ENCODE results near the gene NEIL1. TPM values are rescaled to one million over a fixed set of nuclear protein-coding genes. Genes with fewer than 3 reads are reported as not detected.
"Not testable (repeated sequence)": the region's sequence is repeated elsewhere in the genome, so short reads cannot be mapped to it uniquely, and the experiment has no call there.

NEIL1 gene, protein sequence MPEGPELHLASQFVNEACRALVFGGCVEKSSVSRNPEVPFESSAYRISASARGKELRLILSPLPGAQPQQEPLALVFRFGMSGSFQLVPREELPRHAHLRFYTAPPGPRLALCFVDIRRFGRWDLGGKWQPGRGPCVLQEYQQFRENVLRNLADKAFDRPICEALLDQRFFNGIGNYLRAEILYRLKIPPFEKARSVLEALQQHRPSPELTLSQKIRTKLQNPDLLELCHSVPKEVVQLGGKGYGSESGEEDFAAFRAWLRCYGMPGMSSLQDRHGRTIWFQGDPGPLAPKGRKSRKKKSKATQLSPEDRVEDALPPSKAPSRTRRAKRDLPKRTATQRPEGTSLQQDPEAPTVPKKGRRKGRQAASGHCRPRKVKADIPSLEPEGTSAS
- total RNA-seq (2014; rRNA removed; shearing (Covaris generic)): 0.29 and 1.6 TPM in 2 replicates

DNA sequence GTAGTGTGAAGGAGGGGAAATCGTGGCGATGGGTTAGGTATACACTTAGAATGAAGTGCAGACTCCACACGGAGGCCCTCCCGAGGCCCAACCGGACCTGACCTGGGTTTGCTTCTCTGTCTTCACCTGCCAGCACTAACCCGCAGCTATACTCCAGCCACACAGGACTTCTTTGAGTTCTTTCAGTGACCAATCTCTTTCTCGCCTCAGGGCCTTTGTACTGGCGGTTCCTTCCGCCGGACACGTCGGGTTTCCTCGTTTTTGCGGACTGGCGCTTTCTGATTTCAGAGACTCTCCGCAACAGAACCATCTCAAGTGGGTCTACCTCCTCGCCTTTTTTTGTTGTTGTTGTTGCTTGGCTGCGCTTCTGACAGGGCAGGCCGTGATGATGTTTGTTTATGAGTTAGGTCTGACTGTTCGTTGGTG lies at the start of gene NEIL1:
Gene NEIL1, plus strand, starts transcription at position 244 of the 426 bp plus-strand sequence. CDS start 1,867 bp downstream, outside the sequence.
- H3K4me3 ChIP-seq: peak within 1 kb of the TSS; percentile 35
- H3K27ac ChIP-seq: no peak within 1 kb of the TSS
- DNase-seq (ENCODE audit: low read depth in 1 of 2, low spot score in 2 of 2): no peak
- H3K9me3 ChIP-seq (replicated peaks): no peaks in the 10 kb centered on the region
- peaks cover 6% of the 10 kb centered on the region; the same call in 1 of the 2 replicates for H3K36me3 ChIP-seq
- peaks cover 28% of the 10 kb centered on the region for H3K27me3 ChIP-seq (replicated peaks)
- peaks cover 17% of the 10 kb centered on the region for H3K4me1 ChIP-seq (replicated peaks)

DNA sequence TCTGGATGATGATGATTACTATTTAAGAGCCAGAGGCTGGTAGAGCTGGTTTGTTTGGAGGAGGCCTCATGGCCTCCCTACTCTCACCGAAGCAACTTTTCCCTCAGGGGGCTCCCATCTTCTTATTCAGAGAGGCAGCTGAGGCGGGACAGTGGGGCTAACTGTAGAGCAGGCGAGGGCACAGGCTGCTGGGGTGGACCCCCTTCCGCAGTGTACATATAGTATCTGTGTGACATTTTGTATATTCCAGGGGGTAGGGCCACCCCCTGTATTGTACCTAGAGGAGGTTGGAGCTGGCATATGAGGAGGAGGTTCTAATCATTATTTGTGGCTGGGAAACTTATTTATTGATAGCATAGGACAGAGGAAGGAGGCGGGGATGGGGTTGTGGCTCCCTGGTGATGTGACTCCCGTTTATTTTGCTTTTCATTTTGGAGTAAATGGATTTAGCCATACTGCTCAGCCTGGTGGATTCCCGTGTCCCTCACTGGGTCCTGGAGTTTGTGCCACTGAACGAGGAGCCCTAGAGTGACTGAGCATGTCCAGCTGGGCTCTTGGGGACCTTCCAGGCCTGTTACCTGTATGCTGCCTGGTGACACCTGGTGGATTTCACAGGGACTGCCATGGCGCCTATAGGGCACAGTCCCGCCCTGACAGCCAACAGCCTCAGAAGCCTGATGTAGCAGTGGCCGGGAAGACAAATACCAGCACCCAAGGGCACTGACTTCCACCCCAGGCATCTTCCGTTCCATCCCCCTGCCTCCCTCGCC lies 48.1 kb upstream of the NEIL1 start:
- DNase-seq (ENCODE audit: low read depth in 1 of 2, low spot score in 2 of 2); H3K4me1 ChIP-seq (replicated peaks); H3K27ac ChIP-seq; H3K27me3 ChIP-seq (replicated peaks); H3K4me3 ChIP-seq; H3K9me3 ChIP-seq (replicated peaks); H3K36me3 ChIP-seq: not testable (repeated sequence)

DNA sequence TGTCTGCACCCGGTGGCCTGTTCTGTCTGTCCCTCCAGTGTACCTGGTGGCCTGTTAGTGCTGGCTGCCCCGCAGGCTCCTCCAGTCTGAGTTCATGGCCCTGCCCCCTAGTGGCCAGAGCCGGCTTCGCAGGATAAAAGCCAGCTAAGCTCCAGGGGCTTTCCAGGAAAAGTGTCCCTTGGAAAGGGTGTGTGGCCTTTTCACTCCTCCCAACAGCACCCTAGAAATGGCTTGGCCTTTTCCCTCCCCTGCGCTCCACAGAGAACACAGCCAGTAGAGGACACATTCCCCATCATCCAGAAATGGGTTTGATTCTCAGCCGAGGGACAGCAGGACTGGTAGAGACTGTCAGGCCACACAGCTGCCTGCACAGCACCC lies 47.5 kb upstream of the NEIL1 start:
- H3K36me3 ChIP-seq; H3K4me1 ChIP-seq (replicated peaks); H3K4me3 ChIP-seq; H3K27ac ChIP-seq; H3K27me3 ChIP-seq (replicated peaks); H3K9me3 ChIP-seq (replicated peaks); DNase-seq (ENCODE audit: low read depth in 1 of 2, low spot score in 2 of 2): not testable (repeated sequence)

DNA sequence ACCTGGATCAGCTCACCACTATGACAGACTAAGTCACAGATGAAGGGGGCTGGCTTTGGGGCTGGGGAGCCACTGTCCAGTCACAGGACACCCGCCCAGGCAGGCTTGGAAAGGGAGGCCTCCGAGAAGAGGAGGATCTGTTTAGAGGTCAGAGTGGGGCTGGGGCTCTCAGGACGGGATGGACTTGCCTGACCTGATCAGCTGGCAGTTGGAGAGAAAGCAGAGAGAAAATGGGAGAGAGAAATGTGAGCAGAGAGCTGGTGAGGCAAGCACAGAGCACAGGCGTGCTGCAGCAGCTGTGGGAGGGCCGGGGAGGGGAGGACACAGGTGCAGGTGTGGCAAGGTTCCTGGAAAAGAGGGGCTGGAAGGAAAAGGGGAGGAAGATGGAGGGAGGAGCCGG lies 46.8 kb upstream of the NEIL1 start:
- not testable (repeated sequence) for H3K4me3 ChIP-seq; H3K9me3 ChIP-seq (replicated peaks); H3K36me3 ChIP-seq; H3K4me1 ChIP-seq (replicated peaks); H3K27ac ChIP-seq; DNase-seq (ENCODE audit: low read depth in 1 of 2, low spot score in 2 of 2)
- peaks cover 11% of the 10 kb centered on the region; the same call in 1 of the 2 replicates for H3K27me3 ChIP-seq (replicated peaks)

DNA sequence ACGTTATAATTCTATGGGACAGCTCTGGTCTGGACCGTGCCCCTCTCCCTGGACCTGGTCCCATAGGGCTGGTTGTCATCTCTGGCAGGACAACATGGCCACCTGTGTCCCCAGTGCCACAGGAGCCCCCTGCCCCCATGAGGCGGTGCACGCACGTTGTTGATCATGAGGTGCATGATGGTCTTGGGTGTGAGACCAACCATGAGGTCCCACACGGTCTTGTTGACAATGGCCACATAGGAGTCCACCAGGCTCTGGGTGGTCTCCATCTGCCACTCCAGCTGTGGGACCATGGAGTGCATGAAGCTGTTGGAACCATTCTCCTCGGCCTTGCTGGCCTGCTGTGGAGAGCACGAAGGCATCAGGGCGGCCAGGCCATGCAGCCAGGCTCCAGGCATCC lies 44.5 kb upstream of the NEIL1 start:
- no peaks in the 10 kb centered on the region for H3K36me3 ChIP-seq
- peaks cover 19% of the 10 kb centered on the region; the same call in 1 of the 2 replicates for H3K27me3 ChIP-seq (replicated peaks)
- DNase-seq (ENCODE audit: low read depth in 1 of 2, low spot score in 2 of 2): no peak
- H3K9me3 ChIP-seq (replicated peaks): no peaks in the 10 kb centered on the region
- H3K27ac ChIP-seq: no peak overlapping the region
- no peak overlapping the region for H3K4me3 ChIP-seq
- no peaks in the 10 kb centered on the region for H3K4me1 ChIP-seq (replicated peaks)

DNA sequence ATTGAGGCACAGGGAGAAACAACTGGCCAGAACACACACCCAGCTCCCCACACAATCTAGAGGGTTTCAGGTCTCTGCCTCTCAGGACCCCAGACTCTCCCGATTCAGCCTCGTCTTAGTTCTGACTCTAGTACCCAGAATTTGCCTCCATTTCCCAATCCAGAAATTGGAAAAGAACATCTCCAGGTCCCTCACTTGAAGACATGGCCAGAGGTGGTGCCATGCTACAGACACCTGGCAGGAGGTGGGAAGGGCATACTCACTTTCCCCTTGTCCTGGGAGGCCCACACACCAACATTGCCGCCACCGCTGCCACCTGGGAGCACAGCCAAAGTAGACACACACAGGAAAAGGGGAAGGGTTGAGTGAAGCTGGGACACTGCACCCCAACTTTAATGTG lies 44.1 kb upstream of the NEIL1 start:
- not testable (repeated sequence) for DNase-seq (ENCODE audit: low read depth in 1 of 2, low spot score in 2 of 2); H3K27ac ChIP-seq; H3K9me3 ChIP-seq (replicated peaks); H3K36me3 ChIP-seq; H3K4me3 ChIP-seq; H3K4me1 ChIP-seq (replicated peaks)
- H3K27me3 ChIP-seq (replicated peaks): peaks cover 22% of the 10 kb centered on the region

DNA sequence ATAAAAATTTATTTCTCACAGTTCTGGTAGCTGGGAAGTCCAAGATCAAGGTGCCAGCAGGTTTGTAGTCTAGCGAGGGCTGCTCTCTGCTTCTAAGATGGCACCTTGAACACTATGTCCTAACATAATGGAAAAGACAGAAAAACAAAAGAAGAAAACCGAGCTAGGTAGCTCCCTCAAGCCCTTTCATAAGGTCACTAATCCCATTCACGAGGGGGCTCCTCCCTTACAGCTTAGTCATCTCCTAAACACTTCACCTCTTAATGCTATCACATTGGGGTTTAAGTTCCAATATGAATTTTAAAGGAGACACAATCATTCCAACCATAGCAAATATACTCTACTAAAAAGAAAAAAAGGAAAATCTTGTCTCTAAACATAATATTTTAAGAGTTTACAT lies 40.7 kb upstream of the NEIL1 start:
- Histone ChIP-seq H3K9me3 (replicated peaks) (no peaks in the 10 kb centered on the region), H3K4me3 (no peak overlapping the region), H3K27me3 (replicated peaks) (peaks cover 26% of the 10 kb centered on the region), H3K4me1 (replicated peaks) (no peaks in the 10 kb centered on the region), H3K36me3 (no peaks in the 10 kb centered on the region), H3K27ac (no peak overlapping the region)
- no peak for DNase-seq (ENCODE audit: low read depth in 1 of 2, low spot score in 2 of 2)

DNA sequence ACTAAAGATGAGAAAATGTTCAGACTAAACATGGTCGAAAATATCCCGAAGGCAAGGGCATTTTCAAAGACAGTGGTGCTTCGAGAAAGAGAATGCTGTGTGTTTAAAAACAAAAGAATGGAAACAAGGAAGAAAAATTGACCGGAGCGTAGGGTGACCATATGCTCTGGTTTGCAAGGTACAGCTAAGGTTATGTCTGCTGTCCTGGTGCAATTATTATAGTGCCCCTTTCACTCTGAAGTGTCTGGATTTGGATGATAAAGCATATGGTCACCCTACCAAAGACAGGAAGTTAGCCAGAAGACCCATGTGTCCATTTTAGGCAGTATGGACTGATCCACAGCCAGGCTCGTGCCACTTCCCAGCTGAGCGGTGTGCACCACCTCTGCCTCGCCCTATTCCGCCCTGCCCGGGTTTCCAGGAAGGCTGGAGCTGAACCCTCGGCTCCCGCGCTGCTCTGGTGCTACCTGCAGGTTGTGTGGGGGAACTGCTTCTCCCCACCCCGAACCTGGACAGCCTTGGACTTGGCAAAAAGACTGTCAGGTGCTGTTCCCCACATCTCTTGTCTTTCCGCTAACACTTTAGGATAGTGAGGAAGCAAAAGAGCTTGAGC lies 39.0 kb upstream of the NEIL1 start:
- peaks cover 26% of the 10 kb centered on the region for H3K27me3 ChIP-seq (replicated peaks)
- H3K36me3 ChIP-seq: no peaks in the 10 kb centered on the region
- no peaks in the 10 kb centered on the region for H3K4me1 ChIP-seq (replicated peaks)
- no peaks in the 10 kb centered on the region for H3K9me3 ChIP-seq (replicated peaks)
- no peak overlapping the region for H3K4me3 ChIP-seq
- peak; percentile 4 to 56 for DNase-seq (ENCODE audit: low read depth in 1 of 2, low spot score in 2 of 2)
- no peak overlapping the region for H3K27ac ChIP-seq

DNA sequence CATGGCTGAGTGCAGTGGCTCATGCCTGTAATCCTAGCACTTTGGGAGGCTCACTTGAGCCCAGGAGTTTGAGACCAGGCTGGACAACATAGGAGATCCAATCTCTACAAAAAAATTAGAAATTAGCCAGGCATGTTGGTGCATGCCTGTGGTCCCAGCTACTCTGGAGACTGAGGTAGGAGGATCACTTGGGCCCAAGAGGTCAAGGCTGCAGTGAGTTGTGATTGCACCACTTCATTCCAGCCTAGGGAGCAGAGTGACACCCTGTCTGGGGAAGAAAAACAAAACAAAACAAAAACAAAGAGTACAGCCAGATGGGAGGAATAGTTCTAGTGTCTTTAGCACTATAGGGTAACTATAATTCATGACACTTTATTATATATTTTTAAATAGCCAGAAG lies 37.1 kb upstream of the NEIL1 start:
- H3K36me3 ChIP-seq: no peaks in the 10 kb centered on the region
- H3K27me3 ChIP-seq (replicated peaks): peaks cover 16% of the 10 kb centered on the region
- no peaks in the 10 kb centered on the region for H3K4me1 ChIP-seq (replicated peaks)
- no peak overlapping the region for H3K4me3 ChIP-seq
- no peak for DNase-seq (ENCODE audit: low read depth in 1 of 2, low spot score in 2 of 2)
- H3K9me3 ChIP-seq (replicated peaks): no peaks in the 10 kb centered on the region
- no peak overlapping the region for H3K27ac ChIP-seq

DNA sequence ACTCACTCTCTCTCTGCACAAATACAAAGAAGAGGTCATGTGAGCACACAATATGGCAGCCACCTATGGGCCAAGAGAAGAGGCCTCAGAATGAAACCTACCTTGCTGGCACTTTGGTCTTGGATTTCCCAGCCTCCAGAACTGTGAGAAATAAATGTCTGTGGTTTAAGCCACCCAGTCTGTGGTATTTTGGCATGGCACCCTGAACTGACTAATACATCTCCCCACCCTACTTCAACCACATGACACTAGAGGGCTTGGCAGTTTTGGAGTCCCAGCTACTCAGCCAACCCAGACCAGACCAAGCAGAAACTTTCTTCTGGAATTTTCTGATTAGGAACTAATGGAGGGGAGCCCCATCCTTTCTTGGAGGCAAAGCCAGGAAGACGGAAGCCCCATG lies 34.3 kb upstream of the NEIL1 start:
- not testable (repeated sequence) for H3K27me3 ChIP-seq (replicated peaks); H3K4me3 ChIP-seq; H3K4me1 ChIP-seq (replicated peaks); H3K27ac ChIP-seq; H3K9me3 ChIP-seq (replicated peaks); H3K36me3 ChIP-seq
- peak in 1 of 2 experiments; percentile 18 for DNase-seq (ENCODE audit: low read depth in 1 of 2, low spot score in 2 of 2)

DNA sequence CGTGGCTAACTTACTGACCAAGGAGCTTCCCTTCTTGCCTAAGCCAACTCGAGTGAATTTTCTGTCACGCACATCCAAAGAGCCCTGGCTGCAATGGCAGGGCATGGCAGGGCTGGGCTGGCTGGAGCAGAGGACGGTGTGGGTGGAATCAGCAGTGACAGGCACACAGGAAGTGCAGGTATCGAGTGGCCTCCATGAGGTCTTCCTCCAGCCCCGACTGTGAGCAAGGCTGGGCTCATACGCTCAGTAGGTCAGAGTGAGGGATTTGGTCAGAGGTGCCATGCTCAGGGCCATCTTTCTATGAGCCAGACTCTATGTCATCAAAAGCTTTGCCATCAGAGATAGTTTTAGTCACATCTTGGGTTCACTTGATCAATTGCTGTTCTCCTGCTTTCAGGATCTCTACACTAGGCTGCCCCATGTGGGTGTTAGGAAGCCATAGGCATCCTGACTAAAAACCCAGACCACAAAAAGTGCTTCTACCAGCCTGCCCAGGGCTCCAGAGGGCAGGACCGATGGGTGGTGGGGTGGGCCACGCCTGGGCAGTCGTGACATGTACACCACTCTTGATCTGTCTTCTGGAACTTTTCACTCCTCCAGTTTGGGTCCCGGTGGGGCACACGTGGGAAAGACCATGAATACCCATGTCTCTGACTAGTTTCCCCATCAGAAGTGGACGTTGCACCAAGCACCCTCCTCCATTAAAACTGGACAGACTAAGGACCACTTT lies 33.6 kb upstream of the NEIL1 start:
- Histone ChIP-seq H3K36me3 (no peaks in the 10 kb centered on the region), H3K4me1 (replicated peaks) (no peaks in the 10 kb centered on the region), H3K27me3 (replicated peaks) (no peaks in the 10 kb centered on the region; the same call in 1 of the 2 replicates), H3K27ac (no peak overlapping the region), H3K9me3 (replicated peaks) (no peaks in the 10 kb centered on the region), H3K4me3 (no peak overlapping the region)
- no peak for DNase-seq (ENCODE audit: low read depth in 1 of 2, low spot score in 2 of 2)

DNA sequence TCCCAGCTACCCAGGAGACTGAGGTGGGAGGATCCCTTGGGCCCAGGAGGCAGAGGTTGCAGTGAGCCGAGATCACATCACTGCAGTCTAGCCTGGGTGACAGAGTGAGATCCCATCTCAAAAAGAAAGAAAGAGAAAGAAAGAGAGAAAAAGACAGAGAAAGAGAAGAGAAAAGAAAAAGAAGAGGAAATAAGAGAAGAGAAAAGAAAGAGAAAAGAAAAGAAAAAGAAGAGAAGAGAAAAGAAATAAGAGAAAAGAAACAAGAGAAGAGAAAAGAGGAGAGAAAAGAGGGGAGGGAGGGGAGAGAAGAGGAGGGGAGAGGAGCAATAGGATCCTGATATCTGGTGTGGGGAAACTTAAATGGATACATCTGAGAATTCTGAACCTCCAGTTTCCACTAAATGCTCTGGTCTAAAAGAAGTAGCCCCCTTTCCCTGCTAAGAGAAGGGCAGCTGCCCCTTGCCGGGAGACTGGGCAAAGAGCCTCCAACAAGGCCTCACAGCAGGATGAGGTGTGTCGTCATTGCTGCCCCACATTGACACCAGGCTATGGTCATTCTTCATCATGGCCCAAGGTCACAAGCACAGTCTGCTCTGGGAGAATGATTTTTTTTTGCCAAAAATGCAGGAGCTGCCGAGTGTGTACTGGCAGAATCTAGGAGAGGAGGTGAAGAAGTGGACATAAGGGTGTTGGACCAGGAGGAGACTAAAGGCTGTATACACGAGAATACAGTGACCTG lies 32.1 kb upstream of the NEIL1 start:
- no peaks in the 10 kb centered on the region for H3K36me3 ChIP-seq
- no peaks in the 10 kb centered on the region for H3K9me3 ChIP-seq (replicated peaks)
- no peak overlapping the region for H3K4me3 ChIP-seq
- no peaks in the 10 kb centered on the region for H3K4me1 ChIP-seq (replicated peaks)
- no peak for DNase-seq (ENCODE audit: low read depth in 1 of 2, low spot score in 2 of 2)
- no peak overlapping the region for H3K27ac ChIP-seq
- H3K27me3 ChIP-seq (replicated peaks): no peaks in the 10 kb centered on the region
